ENCODE data around the gene ATP6V1F. TPM values are rescaled to one million over a fixed set of nuclear protein-coding genes. Genes with fewer than 3 reads are reported as not detected.

Gene ATP6V1F
- total RNA-seq, 1 experiment from 2014 or later = 169 TPM

- H3K79me2 ChIP-seq (ENCODE audit: low read depth) = no peaks in the 10 kb centered on the region
- BruUV-seq (replicated peaks) = no TSS peak
- POLR2A ChIA-PET (ENCODE audit: unreplicated experiment) = no interaction called here
- no peaks in the 10 kb centered on the region for H3F3A ChIP-seq (ENCODE audit: insufficient read depth, low read depth)
- no peaks in the 10 kb centered on the region for H4K20me1 ChIP-seq (ENCODE audit: insufficient read depth)
- no peaks in the 10 kb centered on the region for H3K27me3 ChIP-seq (ENCODE audit: insufficient read depth, low read depth)
- no peaks in the 10 kb centered on the region for H3K4me1 ChIP-seq (replicated peaks; ENCODE audit: insufficient read depth)
- H3K27ac ChIP-seq = no peak overlapping the region
- DNase-seq = no peak
- no peak overlapping the region for H2AFZ ChIP-seq
- no peaks in the 10 kb centered on the region for H3K36me3 ChIP-seq (ENCODE audit: low read depth)
- TF ChIP-seq CTCF (conservative IDR thresholded peaks at IDR 0.05) (no peak), EZH2 (IDR thresholded peaks at IDR 0.05; ENCODE audit: low read depth) (no peak)
- no peaks in the 10 kb centered on the region for H3K9me2 ChIP-seq (ENCODE audit: insufficient read depth)
- no peaks in the 10 kb centered on the region for H3K9me3 ChIP-seq (ENCODE audit: insufficient read depth, low read depth)
- CTCF ChIA-PET = no interaction called here
- no peak overlapping the region for H3K4me3 ChIP-seq
- no peak overlapping the region for H3K4me2 ChIP-seq
- intact Hi-C loops (cut with micrococcal nuclease; ENCODE audit: unreplicated experiment) = no loop called here
Observed at GRCh38 chr7:128848289-128849155, 14.1 kb upstream of the ATP6V1F start.

- H3K4me2 ChIP-seq = no peak overlapping the region
- CTCF ChIA-PET = no interaction called here
- no TSS peak for BruUV-seq (replicated peaks)
- no peaks in the 10 kb centered on the region for H3K79me2 ChIP-seq (ENCODE audit: low read depth)
- H2AFZ ChIP-seq = no peak overlapping the region
- TF ChIP-seq EZH2 (IDR thresholded peaks at IDR 0.05; ENCODE audit: low read depth) = no peak
- no peak for TF ChIP-seq CTCF (conservative IDR thresholded peaks at IDR 0.05)
- POLR2A ChIA-PET (ENCODE audit: unreplicated experiment) = no interaction called here
- no peaks in the 10 kb centered on the region for H4K20me1 ChIP-seq (ENCODE audit: insufficient read depth)
- no peaks in the 10 kb centered on the region for H3K36me3 ChIP-seq (ENCODE audit: low read depth)
- no peak overlapping the region for H3K4me3 ChIP-seq
- no peaks in the 10 kb centered on the region for H3K9me2 ChIP-seq (ENCODE audit: insufficient read depth)
- DNase-seq = no peak
- no peak overlapping the region for H3K27ac ChIP-seq
- H3K27me3 ChIP-seq (ENCODE audit: insufficient read depth, low read depth) = no peaks in the 10 kb centered on the region
- H3K4me1 ChIP-seq (replicated peaks; ENCODE audit: insufficient read depth) = no peaks in the 10 kb centered on the region
- no peaks in the 10 kb centered on the region for H3F3A ChIP-seq (ENCODE audit: insufficient read depth, low read depth)
- H3K9me3 ChIP-seq (ENCODE audit: insufficient read depth, low read depth) = no peaks in the 10 kb centered on the region
- intact Hi-C loops (cut with micrococcal nuclease; ENCODE audit: unreplicated experiment) = no loop called here
Observed at GRCh38 chr7:128849156-128849515, 13.5 kb upstream of the ATP6V1F start.

- Histone ChIP-seq H3K4me1 (replicated peaks; ENCODE audit: insufficient read depth) (no peaks in the 10 kb centered on the region), H3K27ac (no peak overlapping the region), H3F3A (ENCODE audit: insufficient read depth, low read depth) (no peaks in the 10 kb centered on the region), H3K36me3 (ENCODE audit: low read depth) (no peaks in the 10 kb centered on the region), H3K9me3 (ENCODE audit: insufficient read depth, low read depth) (no peaks in the 10 kb centered on the region), H3K4me3 (no peak overlapping the region), H3K4me2 (no peak overlapping the region), H3K9me2 (ENCODE audit: insufficient read depth) (no peaks in the 10 kb centered on the region), H2AFZ (no peak overlapping the region), H3K27me3 (ENCODE audit: insufficient read depth, low read depth) (no peaks in the 10 kb centered on the region), H4K20me1 (ENCODE audit: insufficient read depth) (no peaks in the 10 kb centered on the region), H3K79me2 (ENCODE audit: low read depth) (no peaks in the 10 kb centered on the region)
- no TSS peak for BruUV-seq (replicated peaks)
- ChIA-PET POLR2A (ENCODE audit: unreplicated experiment) (no interaction called here), CTCF (no interaction called here)
- intact Hi-C loops (cut with micrococcal nuclease; ENCODE audit: unreplicated experiment) = no loop called here
- TF ChIP-seq EZH2 (IDR thresholded peaks at IDR 0.05; ENCODE audit: low read depth) = no peak
- TF ChIP-seq CTCF (conservative IDR thresholded peaks at IDR 0.05) = no peak
- DNase-seq = no peak
Observed at GRCh38 chr7:128849804-128850490, 12.7 kb upstream of the ATP6V1F start.

All from PC-9 (cell line).